Bone marrow (tissue), 2 donors: ENCODE measurements around the gene MAPK8IP3.
A peak's percentile ranks its signal among the peaks of the same experiment; 100 is the strongest.
"Not testable (repeated sequence)": the region's sequence is repeated elsewhere in the genome, so short reads cannot be mapped to it uniquely, and the experiment has no call there.

ENCODE experiments used
- DNase-seq, 2 donors: peaks; one replicate each; lab custom pipeline; 2025; lab: John Stamatoyannopoulos, UW

MAPK8IP3 gene

GRCh38 chr16:1712791-1713261 is 6.8 kb downstream of the MAPK8IP3 start:
- peak in 1 of 2 donors; percentile 77 for DNase-seq

GRCh38 chr16:1713331-1713730 is 7.3 kb downstream of the MAPK8IP3 start:
- no peak for DNase-seq

GRCh38 chr16:1713933-1714332 is 7.9 kb downstream of the MAPK8IP3 start:
- no peak for DNase-seq

GRCh38 chr16:1715220-1715619 is 9.2 kb downstream of the MAPK8IP3 start:
- DNase-seq, result no peak

- DNase-seq, result not testable (repeated sequence)
Measured at GRCh38 chr16:1718236-1718635, 12.2 kb downstream of the MAPK8IP3 start.

- not testable (repeated sequence) for DNase-seq
Measured at GRCh38 chr16:1719559-1720229, 13.7 kb downstream of the MAPK8IP3 start.

- DNase-seq, result no peak
Measured at GRCh38 chr16:1721372-1721771, 15.4 kb downstream of the MAPK8IP3 start.

GRCh38 chr16:1723450-1724147 is 17.6 kb downstream of the MAPK8IP3 start:
- DNase-seq, result peak in 1 of 2 donors; percentile 8

- no peak for DNase-seq
Measured at GRCh38 chr16:1724491-1724890, 18.5 kb downstream of the MAPK8IP3 start.

GRCh38 chr16:1726661-1727502 is 20.9 kb downstream of the MAPK8IP3 start:
- no peak for DNase-seq

GRCh38 chr16:1727651-1728624 is 21.9 kb downstream of the MAPK8IP3 start:
- no peak for DNase-seq

- no peak for DNase-seq
Measured at GRCh38 chr16:1729026-1729425, 23.0 kb downstream of the MAPK8IP3 start.

GRCh38 chr16:1729445-1729844 is 23.4 kb downstream of the MAPK8IP3 start:
- DNase-seq, result no peak

- DNase-seq, result no peak
Measured at GRCh38 chr16:1731073-1731472, 25.1 kb downstream of the MAPK8IP3 start.

GRCh38 chr16:1731603-1732002 is 25.6 kb downstream of the MAPK8IP3 start:
- DNase-seq, result no peak

GRCh38 chr16:1732071-1732470 is 26.1 kb downstream of the MAPK8IP3 start:
- DNase-seq, result no peak

GRCh38 chr16:1732551-1732987 is 26.6 kb downstream of the MAPK8IP3 start:
- DNase-seq, result not testable (repeated sequence)

GRCh38 chr16:1734123-1734522 is 28.1 kb downstream of the MAPK8IP3 start:
- no peak for DNase-seq

GRCh38 chr16:1734816-1735215 is 28.8 kb downstream of the MAPK8IP3 start:
- DNase-seq, result no peak

- no peak for DNase-seq
Measured at GRCh38 chr16:1740234-1740633, 34.2 kb downstream of the MAPK8IP3 start.

- no peak for DNase-seq
Measured at GRCh38 chr16:1740781-1741490, 34.9 kb downstream of the MAPK8IP3 start.
